ENCODE data around the gene ADAMTS6.

Gene ADAMTS6

DNA sequence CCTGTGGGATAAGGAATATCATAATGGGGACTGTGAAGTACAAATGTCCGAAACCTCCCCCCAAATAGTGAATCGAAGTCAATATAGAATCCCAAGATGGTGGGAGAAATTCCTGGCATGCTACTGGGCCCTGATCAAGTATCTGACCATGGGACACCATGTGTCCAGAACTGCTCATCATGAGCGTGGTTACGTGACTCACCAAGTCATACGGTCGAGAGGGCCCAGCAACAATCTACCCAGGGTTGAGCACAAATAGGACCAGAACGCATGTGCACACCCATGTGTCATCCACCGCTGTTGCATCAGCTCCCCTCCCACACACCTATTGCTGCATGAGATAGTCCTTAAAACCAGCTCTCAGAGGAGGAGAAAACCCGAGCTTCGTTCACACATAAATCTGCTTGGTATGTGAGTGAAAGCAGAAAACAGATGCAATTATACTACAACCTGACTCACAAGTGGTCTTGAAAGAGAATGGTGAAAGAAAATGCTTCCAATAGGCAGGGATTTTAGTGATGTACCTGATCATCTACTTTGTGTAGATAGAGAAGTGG lies 359.8 kb downstream of the ADAMTS6 start:
- Mint-ChIP-seq H3K4me3 (no peak overlapping the region), H3K4me1 (ENCODE audit: low read depth) (no peaks in the 10 kb centered on the region), H3K36me3 (peaks cover 5% of the 10 kb centered on the region), H3K27me3 (no peaks in the 10 kb centered on the region), H3K9me3 (ENCODE audit: low read depth) (no peaks in the 10 kb centered on the region), H3K27ac (no peak overlapping the region)

- H3K27me3 Mint-ChIP-seq, result no peaks in the 10 kb centered on the region
- no peaks in the 10 kb centered on the region for H3K9me3 Mint-ChIP-seq (ENCODE audit: low read depth)
- no peak overlapping the region for H3K4me3 Mint-ChIP-seq
- no peaks in the 10 kb centered on the region for H3K4me1 Mint-ChIP-seq (ENCODE audit: low read depth)
- no peak overlapping the region for H3K27ac Mint-ChIP-seq
- peaks cover 5% of the 10 kb centered on the region for H3K36me3 Mint-ChIP-seq
These were observed 361.3 kb downstream of the ADAMTS6 start for GRCh38 chr5:65120371-65120967.

DNA sequence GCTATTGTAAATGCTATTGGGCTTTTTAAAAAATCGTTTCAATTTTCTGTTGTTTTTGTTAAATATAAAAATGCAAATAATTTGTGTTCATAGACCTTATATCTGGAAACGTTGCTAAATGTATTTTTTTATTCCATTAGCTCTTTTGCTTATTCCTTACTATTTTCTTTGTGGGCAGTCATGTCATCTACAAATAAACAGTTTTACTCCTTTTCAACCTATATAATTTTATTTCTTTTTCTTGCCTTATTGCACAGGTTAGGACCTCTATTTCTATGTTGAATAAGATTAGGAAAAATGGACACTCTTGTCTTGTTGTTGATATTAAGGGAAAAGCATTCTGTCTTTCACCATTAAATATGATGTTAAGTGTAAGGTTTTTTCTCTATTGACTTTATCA lies 364.2 kb downstream of the ADAMTS6 start:
- peaks cover 5% of the 10 kb centered on the region for H3K36me3 Mint-ChIP-seq
- no peak overlapping the region for H3K27ac Mint-ChIP-seq
- no peaks in the 10 kb centered on the region for H3K4me1 Mint-ChIP-seq (ENCODE audit: low read depth)
- no peak overlapping the region for H3K4me3 Mint-ChIP-seq
- no peaks in the 10 kb centered on the region for H3K27me3 Mint-ChIP-seq
- H3K9me3 Mint-ChIP-seq (ENCODE audit: low read depth), result no peaks in the 10 kb centered on the region

GRCh38 chr5:65113771-65114170 lies 367.9 kb downstream of the ADAMTS6 start:
- H3K27me3 Mint-ChIP-seq, result peaks cover 2% of the 10 kb centered on the region
- H3K27ac Mint-ChIP-seq, result no peak overlapping the region
- no peaks in the 10 kb centered on the region for H3K9me3 Mint-ChIP-seq (ENCODE audit: low read depth)
- peaks cover 6% of the 10 kb centered on the region for H3K36me3 Mint-ChIP-seq
- no peaks in the 10 kb centered on the region for H3K4me1 Mint-ChIP-seq (ENCODE audit: low read depth)
- no peak overlapping the region for H3K4me3 Mint-ChIP-seq

- Mint-ChIP-seq H3K27me3 (peaks cover 2% of the 10 kb centered on the region), H3K9me3 (ENCODE audit: low read depth) (no peaks in the 10 kb centered on the region), H3K4me3 (no peak overlapping the region), H3K27ac (no peak overlapping the region), H3K36me3 (peaks cover 3% of the 10 kb centered on the region), H3K4me1 (ENCODE audit: low read depth) (no peaks in the 10 kb centered on the region)
These were observed 369.6 kb downstream of the ADAMTS6 start for GRCh38 chr5:65111961-65112658.

DNA sequence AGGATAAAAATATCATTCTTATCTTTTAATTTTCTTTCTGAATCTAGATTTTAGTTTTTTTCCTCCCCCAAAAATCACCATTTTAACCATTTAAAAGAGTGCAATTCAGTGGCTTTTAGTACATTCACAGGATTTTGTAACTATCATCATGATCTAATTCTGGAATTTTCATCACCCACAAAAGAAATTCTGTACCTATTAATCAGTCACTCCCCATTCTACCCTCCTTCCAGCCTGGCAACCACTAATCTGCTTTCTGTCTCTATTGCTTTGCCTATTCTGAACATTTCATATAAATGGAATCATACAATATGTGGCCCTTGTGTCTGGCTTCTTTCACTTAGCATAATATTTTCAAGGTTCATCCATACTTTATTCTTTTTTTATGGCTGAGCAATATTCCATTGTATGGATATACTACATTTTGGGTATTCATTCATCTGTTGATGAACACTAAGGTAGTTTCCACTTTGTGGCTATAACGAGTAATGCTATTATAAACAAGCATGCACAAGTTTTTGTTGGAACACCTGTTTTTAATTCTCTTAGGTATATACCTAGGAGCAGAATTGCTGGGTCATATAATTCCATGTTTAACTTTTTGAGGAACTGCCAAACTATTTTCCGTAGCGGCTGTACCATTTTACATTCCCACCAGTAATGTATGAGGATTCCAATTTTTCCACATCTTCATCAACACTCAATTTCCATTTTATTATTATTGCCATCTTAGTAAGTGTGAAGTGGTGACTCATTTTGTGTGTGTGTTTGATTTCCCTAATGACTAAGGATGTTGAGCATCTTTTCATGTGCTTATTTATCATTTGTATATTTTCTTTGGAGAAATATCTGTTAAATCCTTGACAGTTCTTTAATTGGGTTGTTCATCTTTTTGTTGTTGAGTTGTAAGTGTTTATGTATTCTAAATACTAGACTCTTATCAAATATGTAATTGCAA lies 372.7 kb downstream of the ADAMTS6 start:
- no peak overlapping the region for H3K4me3 Mint-ChIP-seq
- no peaks in the 10 kb centered on the region for H3K9me3 Mint-ChIP-seq (ENCODE audit: low read depth)
- H3K4me1 Mint-ChIP-seq (ENCODE audit: low read depth), result peaks cover 20% of the 10 kb centered on the region
- H3K27me3 Mint-ChIP-seq, result peaks cover 2% of the 10 kb centered on the region
- peaks cover 3% of the 10 kb centered on the region for H3K36me3 Mint-ChIP-seq
- no peak overlapping the region for H3K27ac Mint-ChIP-seq

GRCh38 chr5:65105301-65105700 lies 376.4 kb downstream of the ADAMTS6 start:
- H3K27me3 Mint-ChIP-seq, result no peaks in the 10 kb centered on the region
- peak overlapping the region; percentile 41 for H3K4me3 Mint-ChIP-seq
- H3K27ac Mint-ChIP-seq, result no peak overlapping the region

DNA sequence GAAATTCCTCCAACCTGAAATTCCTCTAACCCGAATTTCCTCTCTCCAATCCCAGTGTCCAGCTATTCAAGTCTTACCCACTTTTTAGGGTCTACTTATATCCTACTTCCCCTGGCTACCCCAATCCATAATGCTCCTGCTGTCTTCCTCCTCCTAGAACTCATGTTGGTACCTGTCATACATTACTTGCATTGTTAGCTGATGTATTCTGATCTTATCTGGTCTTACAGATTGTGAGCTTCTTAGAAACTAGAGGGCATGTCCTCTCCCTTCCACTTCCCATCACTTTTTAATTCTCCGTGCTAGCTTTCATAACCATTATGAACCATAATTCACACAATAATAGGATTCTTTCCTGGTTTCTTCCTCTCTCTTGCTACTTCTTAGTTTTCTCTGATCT lies 376.9 kb downstream of the ADAMTS6 start:
- Mint-ChIP-seq H3K27me3 (no peaks in the 10 kb centered on the region), H3K27ac (no peak overlapping the region), H3K4me1 (ENCODE audit: low read depth) (peaks cover 48% of the 10 kb centered on the region), H3K36me3 (no peaks in the 10 kb centered on the region), H3K9me3 (ENCODE audit: low read depth) (no peaks in the 10 kb centered on the region), H3K4me3 (no peak overlapping the region)

More at GRCh38 chr5:65105301-65105700, 376.4 kb downstream of the ADAMTS6 start:
- H3K4me1 Mint-ChIP-seq (ENCODE audit: low read depth), result peaks cover 48% of the 10 kb centered on the region
- H3K9me3 Mint-ChIP-seq (ENCODE audit: low read depth), result no peaks in the 10 kb centered on the region
- H3K36me3 Mint-ChIP-seq, result no peaks in the 10 kb centered on the region

- Mint-ChIP-seq H3K4me1 (ENCODE audit: low read depth) (peaks cover 48% of the 10 kb centered on the region), H3K27me3 (no peaks in the 10 kb centered on the region), H3K27ac (peak overlapping the region; percentile 52), H3K9me3 (ENCODE audit: low read depth) (no peaks in the 10 kb centered on the region), H3K36me3 (no peaks in the 10 kb centered on the region), H3K4me3 (peak overlapping the region; percentile 68)
These were observed 377.8 kb downstream of the ADAMTS6 start for GRCh38 chr5:65103756-65104440.

GRCh38 chr5:65102976-65103711 lies 378.6 kb downstream of the ADAMTS6 start:
- Mint-ChIP-seq H3K27me3 (no peaks in the 10 kb centered on the region), H3K36me3 (no peaks in the 10 kb centered on the region), H3K4me1 (ENCODE audit: low read depth) (peaks cover 48% of the 10 kb centered on the region), H3K4me3 (peak overlapping the region; percentile 84), H3K27ac (peak overlapping the region; percentile 52), H3K9me3 (ENCODE audit: low read depth) (no peaks in the 10 kb centered on the region)

GRCh38 chr5:65102371-65102975 lies 379.2 kb downstream of the ADAMTS6 start:
- Mint-ChIP-seq H3K4me1 (ENCODE audit: low read depth) (peaks cover 48% of the 10 kb centered on the region), H3K27me3 (no peaks in the 10 kb centered on the region), H3K27ac (peak overlapping the region; percentile 85), H3K4me3 (peak overlapping the region; percentile 84), H3K36me3 (no peaks in the 10 kb centered on the region), H3K9me3 (ENCODE audit: low read depth) (no peaks in the 10 kb centered on the region)

DNA sequence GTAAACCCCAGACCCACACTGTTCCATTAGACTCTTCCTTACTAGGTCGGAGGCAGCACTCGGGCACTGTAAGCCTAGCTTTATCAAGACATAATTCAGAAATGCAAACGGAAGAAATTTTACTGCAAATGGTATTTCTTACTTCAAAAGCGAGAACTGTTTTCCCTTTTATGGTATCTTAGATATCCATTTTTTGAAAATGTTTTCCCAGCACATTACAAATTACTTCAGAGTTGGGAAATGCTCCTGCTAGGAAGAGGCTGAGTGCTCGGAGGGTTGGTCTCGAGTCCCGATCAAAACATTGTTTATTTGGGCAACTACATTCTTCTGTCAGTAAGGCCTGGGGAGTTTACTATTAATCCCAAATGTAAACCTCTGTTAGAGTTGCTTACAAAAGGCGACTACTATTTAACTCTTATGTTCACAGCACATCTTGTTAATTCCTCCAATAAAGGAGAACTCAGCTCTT lies 380.1 kb downstream of the ADAMTS6 start:
- H3K4me3 Mint-ChIP-seq, result peak overlapping the region; percentile 84
- H3K9me3 Mint-ChIP-seq (ENCODE audit: low read depth), result no peaks in the 10 kb centered on the region
- H3K4me1 Mint-ChIP-seq (ENCODE audit: low read depth), result peaks cover 48% of the 10 kb centered on the region
- H3K27me3 Mint-ChIP-seq, result no peaks in the 10 kb centered on the region
- H3K27ac Mint-ChIP-seq, result peak overlapping the region; percentile 85
- H3K36me3 Mint-ChIP-seq, result no peaks in the 10 kb centered on the region

GRCh38 chr5:65100911-65101631 lies 380.6 kb downstream of the ADAMTS6 start:
- H3K27ac Mint-ChIP-seq, result peak overlapping the region; percentile 59
- peaks cover 44% of the 10 kb centered on the region for H3K4me1 Mint-ChIP-seq (ENCODE audit: low read depth)
- no peaks in the 10 kb centered on the region for H3K9me3 Mint-ChIP-seq (ENCODE audit: low read depth)
- H3K36me3 Mint-ChIP-seq, result no peaks in the 10 kb centered on the region
- H3K4me3 Mint-ChIP-seq, result peak overlapping the region; percentile 43
- H3K27me3 Mint-ChIP-seq, result no peaks in the 10 kb centered on the region
